ENCODE measurements around the gene VMP1.
A peak's percentile ranks its signal among the peaks of the same experiment; 100 is the strongest.
"Not testable (repeated sequence)": the region's sequence is repeated elsewhere in the genome, so short reads cannot be mapped to it uniquely, and the experiment has no call there.

VMP1 gene

DNA sequence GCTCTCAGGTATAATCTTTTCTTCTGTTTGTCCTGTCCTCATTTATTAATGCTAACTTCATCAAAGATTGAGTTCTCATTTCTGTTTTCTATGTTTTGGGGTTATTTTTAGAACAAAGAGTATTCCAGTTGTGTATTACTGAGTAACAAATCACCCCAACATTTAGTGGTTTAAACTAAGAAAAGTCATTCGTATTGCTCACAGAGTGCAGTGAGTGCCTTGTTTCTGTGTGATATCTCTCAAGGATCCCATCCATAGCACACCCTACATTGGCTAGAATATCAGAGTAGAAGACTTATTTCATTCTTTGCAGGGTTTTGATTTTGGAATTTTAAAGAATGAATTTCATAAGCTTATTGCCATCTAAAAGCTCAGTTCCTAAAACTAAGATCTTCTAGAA, 72.1 kb downstream of the VMP1 start:
- DNase-seq (ENCODE audit: low spot score): no peak

DNA sequence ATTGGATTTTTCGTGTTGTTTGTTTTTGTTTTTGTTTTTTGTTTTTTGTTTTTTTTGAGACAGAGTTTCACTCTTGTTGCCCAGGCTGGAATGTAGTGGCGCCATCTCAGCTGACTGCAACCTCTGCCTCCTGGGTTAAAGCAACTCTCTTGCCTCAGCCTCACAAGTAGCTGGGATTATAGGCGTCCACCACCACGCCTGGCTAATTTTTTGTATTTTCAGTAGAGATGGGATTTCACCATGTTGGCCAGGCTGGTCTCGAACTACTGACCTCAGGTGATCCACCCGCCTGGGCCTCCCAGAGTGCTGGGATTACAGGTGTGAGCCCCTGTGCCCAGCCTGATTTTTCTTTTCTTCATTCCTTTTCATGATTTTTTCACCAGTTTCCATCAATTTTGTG, 73.1 kb downstream of the VMP1 start:
- not testable (repeated sequence) for DNase-seq (ENCODE audit: low spot score)

DNA sequence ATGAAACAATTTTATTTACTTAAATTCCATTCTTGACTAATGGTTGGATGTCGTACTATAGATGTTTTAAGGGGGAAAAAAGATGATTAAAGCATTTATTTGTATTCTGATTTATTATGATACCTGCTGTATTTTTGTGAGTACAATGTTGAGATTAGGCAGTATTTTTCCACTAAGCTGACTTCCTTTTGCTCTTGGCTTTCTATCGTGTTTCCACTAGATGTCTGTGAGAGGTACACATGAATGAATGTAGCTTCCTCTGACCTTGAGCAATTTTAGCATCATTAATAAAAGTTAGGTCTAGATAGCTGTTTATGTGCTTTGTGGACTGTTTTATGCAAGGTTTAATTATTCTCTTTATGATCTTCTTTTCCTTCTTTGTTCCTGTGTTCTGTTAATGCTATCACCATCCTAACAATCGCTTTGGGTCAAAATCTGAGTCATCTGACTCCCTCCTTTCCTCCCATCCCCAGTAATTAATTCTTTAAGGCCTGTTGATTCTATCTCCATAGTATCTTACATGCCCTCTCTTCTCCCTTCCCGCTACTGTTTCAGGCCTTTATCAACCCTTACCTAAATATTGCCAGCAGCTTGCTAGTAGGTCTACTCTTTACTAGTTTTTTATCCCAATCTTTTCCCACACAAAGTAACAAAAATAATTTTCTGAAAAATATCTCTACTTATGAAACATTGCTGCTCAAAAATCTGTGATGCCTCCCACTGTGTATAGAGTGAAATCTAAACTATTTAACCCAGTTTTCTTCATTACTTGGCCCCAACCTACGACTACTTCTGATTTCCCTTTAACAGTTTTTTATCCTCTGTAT, 76.0 kb downstream of the VMP1 start:
- DNase-seq (ENCODE audit: low spot score): no peak

DNA sequence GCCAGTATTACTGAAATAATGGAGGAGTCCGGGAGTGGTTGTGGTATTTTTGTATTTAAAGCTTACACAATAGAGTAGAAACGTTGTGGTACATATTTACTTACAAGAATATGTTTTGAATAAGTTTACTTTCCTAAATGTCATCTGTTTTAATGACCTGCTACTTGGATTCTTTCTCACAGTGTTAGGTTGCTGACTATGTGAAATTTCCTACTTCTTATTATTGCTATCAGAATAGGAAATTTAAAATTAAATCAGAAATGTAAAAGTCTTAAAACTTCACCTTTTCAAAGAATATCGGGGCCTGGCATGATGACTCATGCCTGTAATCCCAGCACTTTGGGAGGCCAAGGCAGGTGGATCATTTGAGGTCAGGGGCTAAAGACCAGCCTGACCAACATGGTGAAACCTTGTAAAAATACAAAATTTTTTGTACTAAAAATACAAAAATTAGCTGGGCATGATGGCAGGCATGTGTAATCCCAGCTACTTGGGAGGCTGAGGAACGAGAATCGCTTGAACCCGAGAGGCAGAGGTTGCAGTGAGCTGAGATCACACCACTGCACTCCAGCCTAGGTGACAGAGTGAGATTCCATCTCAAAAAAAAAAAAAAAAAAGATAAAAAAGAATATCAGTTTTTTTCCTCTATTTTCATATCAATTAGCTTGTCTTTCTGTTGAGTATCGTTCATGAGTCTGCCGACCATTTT, 77.8 kb downstream of the VMP1 start:
- DNase-seq (ENCODE audit: low spot score): no peak

DNA sequence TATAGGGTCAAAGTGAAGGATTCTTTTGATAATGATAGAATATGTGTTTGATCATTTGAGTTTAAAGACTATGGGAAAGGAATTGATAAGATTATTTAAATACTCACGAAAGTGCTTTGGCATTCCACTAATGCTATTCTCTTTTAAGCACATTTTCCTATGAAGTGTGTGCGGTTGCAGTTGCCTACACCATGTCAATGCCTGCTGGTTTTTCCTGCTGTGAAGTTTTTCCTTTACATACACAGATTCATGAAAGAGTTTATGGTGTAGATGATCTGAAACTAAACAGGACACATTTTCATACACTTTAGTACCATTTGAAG, 78.7 kb downstream of the VMP1 start:
- DNase-seq (ENCODE audit: low spot score): no peak

DNA sequence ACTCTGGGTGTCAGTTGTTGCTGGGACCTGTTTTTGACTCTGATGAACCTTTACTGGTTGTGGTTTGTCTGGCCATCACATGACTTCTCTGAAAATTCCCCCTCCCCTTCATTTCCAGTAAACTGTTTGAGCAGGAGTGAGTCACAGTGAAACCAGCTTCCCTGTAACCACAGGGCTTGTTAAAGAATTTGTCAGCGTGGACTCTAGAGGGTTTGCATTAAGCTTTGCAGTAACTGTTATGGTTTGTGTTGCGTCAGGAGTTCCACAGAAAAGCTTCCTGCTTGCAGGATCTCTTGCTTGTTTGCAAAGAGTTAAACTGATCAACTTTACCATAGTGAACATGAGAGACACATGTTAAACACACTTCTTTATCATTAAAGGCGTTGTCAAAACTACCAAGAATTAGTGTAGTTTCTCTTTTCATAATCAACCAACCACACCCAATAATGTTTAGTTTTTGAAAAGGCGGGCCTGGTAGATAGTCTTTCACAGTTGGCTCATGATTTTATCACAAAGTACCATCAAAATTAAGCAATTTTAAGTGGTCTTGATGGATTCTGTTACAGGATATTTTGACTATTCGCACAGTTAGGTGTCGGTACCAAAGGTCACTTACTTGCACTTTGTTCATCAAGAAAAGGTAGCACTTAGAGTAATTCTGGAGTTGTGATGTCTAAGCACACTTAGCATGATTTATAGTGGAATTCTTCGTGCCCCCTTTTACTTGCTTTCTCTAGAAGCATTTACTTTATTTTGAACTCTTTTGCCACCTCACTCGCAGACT, 79.3 kb downstream of the VMP1 start:
- DNase-seq (ENCODE audit: low spot score): peak; percentile 83

DNA sequence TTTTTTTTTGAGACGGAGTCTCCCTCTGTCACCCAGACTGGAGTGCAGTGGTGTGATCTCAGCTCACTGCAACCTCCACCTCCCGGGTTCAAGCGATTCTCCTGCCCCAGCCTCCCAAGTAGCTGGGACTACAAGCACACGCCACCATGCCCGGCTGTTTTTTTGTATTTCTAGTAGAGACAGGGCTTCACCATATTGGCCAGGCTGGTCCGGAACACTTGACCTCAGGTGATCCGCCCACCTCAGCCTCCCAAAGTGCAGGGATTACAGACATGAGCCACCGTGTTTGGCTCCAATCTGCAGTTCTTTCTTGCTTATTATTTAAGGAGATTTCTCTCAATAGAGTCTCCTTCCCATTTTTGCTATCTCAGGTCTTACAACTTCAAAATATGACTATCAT, 82.4 kb downstream of the VMP1 start:
- DNase-seq (ENCODE audit: low spot score): not testable (repeated sequence)

DNA sequence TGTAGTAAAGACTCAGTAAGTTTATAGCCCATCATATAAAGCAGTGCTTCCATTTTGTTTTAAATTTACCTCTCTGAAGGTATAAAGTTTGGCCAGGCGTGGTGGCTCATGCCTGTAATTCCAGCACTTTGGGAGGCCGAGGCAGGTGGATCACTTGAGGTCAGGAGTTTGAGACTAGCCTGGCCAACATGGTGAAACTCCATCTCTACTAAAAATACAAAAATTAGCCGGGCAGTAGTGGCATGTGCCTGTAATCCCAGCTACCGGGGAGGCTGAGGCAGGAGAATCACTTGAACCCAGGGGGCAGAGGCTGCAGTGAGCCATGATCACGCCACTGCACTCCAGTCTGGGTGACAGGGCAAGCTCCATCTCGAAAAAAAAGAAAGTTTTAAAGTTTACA, 83.0 kb downstream of the VMP1 start:
- DNase-seq (ENCODE audit: low spot score): not testable (repeated sequence)

DNA sequence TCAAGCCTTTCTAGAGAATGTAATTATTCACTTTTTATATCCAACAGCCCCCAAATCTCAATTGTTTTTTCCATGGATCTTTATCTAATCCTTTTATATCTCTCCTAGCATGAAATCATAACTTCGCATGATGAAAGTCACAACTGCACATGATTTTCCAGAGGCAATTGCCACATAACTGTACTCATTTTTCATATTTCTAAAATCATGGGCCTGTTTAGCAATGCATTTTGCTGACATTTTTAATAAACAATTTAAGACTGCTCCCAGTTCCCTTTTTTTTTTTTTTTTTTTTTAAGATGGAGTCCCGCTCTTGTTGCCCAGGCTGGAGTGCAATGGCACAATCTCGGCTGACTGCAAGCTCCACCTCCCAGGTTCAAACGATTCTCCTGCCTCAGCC, 83.5 kb downstream of the VMP1 start:
- no peak for DNase-seq (ENCODE audit: low spot score)

DNA sequence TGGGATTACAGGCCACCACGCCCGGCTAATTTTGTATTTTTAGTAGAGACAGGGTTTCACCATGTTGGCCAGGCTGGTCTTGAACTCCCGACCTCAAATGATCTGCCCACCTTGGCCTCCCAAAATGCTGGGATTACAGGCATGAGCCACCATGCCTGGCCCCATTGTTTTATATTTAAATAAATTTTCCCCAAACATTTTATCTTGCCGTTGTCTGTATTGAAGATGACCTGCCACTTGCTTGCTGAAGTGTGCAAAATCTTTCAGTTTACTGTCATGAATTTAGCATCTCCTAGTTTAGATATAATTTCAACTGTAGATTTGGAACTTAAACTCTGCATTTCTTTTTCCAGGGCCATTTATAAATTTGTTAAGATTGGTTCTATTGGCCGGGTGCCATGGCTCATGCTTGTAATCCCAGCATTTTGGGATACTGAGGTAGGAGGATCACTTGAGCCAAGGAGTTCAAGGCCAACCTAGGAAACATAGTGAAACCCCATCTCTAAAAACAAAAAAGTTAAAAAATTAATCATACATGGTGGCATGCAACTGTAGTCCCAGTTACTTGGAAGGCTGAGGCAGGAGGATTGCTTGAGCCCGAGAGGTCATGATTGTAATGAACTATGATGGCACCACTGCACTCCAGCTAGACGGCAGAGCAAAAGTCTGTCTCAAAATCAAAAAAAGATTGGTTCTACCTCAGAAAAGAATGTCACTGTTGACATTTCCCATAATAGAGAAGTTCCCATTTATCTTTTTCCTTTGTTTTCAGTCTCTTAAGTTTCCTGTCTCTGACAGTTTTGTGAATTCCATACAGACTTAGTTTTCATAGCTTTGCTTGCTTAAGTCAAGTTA, 84.4 kb downstream of the VMP1 start:
- peak; percentile 70 for DNase-seq (ENCODE audit: low spot score)

DNA sequence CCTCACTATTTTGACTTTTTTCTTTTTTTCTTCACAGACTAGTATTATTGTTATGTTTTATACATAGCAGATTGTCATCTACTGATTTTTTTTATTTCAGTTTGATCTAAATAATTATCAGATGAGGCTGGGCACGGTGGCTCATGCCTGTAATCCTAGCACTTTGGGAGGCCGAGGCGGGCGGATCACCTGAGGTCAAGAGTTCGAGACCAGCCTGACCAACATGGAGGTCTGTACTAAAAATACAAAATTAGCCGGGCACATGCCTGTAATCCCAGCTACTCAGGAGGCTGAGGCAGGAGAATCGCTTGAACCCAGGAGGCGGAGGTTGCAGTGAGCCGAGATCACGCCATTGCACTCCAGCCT, 85.0 kb downstream of the VMP1 start:
- not testable (repeated sequence) for DNase-seq (ENCODE audit: low spot score)

DNA sequence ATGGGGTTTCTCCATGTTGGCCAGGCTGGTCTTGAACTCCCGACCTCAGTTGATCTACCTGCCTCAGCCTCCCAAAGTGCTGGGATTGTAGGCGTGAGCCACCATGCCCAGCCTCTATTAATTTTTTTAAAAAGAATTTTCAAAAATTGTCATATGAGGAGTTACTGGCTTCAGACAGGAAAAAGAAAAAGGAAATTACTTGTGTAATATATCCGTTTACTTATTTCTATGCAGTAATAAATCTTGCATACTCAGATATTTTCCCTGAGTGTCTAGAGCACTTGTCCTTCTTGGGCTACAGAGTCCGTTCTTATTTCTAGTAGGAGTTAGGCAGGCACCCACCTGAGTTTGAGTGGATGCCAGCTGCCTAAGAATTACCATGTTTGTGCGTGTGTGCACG, 85.8 kb downstream of the VMP1 start:
- DNase-seq (ENCODE audit: low spot score): no peak

DNA sequence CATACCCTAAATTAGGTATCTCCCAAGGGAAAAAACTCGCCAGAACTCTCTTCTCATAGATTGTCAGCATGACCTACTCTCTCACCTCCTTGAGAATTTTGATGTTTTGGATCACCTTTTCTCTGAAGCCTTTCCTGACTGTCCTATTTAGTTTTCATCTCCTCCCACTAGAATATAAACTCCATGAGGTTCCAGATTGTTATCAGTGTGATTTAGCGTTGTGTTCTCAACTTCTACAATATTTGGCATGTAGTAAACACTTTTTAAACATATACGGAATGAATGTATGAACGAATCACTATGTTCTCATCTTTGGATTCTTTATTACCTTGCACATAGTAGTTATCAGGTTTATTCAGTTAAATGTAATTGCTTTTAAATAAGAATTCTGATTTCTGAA, 88.7 kb downstream of the VMP1 start:
- DNase-seq (ENCODE audit: low spot score): no peak

DNA sequence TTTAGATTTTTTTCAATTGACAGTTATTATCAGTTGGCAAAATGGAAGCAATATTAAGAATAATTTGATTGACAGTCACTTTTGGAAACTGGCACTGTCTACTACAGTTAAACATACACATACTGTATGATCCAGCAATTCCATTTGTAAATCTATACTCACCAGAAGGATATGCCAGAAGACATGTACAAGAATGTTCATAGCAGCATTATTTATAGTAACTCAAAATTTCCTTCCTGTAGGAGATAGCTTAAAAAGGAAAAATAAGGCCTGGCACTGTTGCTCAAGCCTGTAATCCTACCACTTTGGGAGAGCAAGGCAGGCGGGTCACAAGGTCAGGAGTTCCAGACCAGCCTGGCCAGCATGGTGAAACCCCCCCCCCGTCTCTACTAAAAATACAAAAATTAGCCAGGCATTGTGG, 89.3 kb downstream of the VMP1 start:
- peak; percentile 26 for DNase-seq (ENCODE audit: low spot score)

DNA sequence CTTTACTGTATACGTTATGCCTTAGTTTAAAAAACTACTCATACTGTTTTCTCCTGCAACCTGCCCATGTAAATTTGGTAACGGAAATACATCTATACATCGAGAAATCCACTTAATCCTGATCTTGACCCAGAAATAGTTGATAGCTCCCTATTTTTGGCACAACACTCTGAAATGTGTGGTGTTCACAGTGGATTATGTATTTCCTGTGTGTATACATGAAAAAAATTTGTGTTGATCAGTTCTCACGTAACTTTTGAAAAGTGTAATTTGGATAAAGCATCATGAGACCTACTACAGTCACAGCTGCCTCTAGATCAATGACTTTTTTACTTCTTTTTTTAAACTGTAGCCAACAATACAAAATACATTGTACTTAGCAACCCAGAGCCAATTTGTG, 90.7 kb downstream of the VMP1 start:
- no peak for DNase-seq (ENCODE audit: low spot score)

DNA sequence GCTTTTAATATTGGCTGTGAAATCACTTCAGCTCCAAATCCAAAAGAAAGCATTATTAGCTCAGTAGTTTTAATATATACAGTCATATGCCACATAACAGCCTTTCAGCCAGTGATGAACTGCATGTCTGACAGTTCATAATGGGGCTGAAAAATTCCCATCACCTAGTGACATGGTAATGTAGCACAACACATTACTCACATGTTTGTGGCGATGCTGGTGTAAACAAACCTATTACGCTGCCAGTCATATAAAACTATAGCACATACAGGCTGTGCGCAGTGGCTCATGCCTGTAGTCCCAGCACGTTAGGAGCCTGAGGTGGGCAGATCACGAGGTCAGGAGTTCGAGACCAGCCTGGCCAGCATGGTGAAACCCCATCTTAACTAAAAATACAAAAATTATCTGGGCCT, 93.1 kb downstream of the VMP1 start:
- no peak for DNase-seq (ENCODE audit: low spot score)

DNA sequence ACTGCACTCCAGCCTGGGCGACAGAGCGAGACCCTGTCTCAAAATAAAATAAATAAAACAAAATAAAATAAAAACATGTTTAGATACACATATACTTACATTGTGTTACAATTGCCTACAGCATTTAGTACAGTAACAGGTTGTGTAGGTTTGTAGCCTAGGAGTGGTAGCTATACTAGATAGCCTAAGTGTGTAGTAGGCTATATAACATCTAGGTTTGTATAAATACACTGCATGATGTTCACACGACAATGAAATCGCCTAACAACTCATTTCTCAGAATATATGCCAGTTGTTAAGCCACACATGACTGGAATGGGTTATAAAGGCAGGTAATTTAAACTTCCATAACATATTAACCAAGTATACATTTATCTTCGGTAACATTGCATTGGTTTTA, 94.7 kb downstream of the VMP1 start:
- no peak for DNase-seq (ENCODE audit: low spot score)

DNA sequence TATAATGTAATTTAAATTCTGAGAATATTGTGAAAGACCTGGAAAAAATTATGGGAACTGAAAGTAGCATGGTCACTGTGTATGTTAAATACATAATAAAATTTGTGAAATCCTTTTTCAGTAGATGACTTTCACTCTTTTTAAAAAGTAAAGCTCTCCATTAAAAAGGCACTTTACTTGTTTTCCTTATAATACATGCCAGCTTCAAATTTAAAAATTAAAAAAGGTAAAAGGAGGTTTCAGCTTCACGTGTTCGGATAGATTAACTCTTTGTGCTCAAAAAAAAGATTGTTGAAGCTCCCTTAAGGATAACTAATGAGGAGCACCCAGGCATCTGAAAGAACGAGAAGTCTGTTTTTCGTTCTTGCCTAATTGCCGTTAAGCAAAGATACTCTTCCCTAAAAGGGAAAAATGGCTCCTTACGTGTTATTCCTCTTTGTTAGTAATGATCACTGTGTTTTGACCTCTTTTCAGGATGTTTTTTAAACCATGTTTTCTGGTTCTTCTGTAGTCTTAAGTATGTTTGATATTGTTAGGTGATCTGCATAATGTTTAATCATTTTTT, 97.5 kb downstream of the VMP1 start:
- DNase-seq (ENCODE audit: low spot score): no peak

DNA sequence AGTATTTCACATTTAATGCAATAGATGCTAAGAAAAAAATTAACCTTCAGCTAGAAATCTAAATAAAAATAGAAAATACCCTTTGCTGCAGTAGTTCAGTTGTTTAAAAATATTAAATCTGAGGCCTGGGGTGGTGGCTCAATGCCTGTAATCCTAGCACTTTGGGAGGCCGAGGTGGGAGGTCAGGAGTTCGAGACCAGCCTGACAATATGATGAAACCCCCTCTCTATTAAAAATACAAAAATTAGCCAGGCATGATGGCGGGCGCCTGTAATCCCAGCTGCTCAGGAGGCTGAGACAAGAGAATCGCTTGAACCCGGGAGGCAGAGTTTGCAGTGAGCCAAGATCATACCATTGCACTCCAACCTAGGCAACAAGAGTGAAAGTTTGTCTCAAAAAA, 98.9 kb downstream of the VMP1 start:
- not testable (repeated sequence) for DNase-seq (ENCODE audit: low spot score)

DNA sequence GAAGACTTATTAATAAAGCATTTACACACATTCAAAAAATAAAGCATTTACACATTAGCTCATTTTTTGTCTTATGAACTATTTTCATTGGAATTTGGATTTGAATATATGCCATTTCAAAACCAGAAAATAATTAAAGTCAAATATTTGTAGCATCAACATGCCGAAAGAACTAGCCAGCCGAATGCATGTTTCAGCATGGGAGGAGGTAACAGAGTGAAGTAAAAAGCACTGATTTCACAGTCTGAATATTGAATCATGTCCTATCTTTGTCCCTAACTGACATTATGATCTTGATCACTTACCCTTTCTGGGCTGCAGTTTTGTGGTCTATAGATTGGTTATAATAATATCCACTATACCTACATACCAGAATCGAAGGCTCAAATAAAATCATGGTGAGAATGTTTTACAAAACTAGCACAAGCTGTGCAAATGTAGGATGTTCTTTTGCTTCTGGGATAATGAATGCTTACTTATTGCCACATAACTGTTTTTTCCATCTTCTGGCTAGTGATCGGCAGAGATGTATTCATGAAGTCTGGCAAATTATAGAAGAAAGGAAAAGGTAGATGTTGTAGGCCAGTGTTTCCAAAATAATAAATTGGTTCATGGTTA, 100.5 kb downstream of the VMP1 start:
- DNase-seq (ENCODE audit: low spot score): no peak

DNA sequence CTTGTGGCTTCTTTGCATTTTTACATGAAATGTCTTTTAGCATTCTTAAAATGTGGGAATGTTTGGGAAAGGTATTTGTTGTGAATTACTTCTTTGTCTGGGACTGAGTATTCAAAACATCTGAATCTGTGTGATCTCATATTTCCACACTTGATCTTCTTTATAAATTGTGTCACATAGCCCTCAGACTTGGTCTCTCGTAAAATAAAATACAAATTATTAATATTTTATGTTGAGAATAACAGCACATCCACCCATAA, 103.4 kb downstream of the VMP1 start:
- no peak for DNase-seq (ENCODE audit: low spot score)

DNA sequence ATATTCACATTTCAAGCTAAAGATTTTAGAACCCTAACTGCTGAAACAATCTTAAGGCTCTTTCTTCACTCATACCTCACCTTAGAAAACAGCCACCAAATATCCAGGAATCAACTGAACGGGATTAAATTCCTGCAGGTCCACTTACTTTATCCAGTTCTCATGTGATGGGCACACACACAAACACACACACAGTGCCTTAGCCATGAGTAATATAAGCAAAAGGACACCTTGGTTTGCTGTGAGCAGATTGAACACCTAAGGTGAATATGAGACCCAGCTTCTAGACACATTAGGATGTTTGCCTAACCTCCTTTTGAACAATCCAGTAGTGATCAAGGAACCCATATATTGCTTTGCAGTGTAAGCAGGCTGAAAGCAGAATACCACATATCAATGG, 103.8 kb downstream of the VMP1 start:
- no peak for DNase-seq (ENCODE audit: low spot score)
